ENCODE measurements around the gene GCSAM.

Gene GCSAM

GRCh38 chr3:112109322-112109721 lies 23.7 kb downstream of the GCSAM start:
- TF ChIP-seq CTCF (IDR thresholded peaks at IDR 0.05; ENCODE audit: low read depth, low read length, missing control alignments): no peak
- no peak overlapping the region for H3K4me3 ChIP-seq (ENCODE audit: low read depth, low read length)
- DNase-seq (ENCODE audit: low read depth): no peak

DNA sequence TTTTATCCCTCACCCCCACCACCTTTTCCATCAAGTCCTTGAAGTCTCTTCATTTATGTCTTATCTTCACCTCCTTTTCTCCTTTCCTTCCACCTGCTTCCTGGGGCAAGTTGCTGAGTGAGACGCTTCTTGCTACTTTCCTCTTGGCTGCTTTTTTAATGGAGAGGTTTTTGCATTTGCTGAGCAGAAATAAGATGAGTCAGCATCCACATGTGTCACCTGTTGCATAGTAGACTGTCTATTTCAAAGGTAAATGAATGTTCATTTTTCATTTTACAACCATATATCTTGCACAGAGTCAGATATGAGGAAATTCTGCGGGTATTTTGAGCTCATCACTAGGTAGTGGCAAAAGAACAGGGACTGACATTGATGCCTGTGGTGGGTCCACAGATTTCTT lies 28.3 kb downstream of the GCSAM start:
- no peak for TF ChIP-seq CTCF (IDR thresholded peaks at IDR 0.05; ENCODE audit: low read depth, low read length, missing control alignments)
- DNase-seq (ENCODE audit: low read depth): no peak
- H3K4me3 ChIP-seq (ENCODE audit: low read depth, low read length): no peak overlapping the region

- no peak overlapping the region for H3K4me3 ChIP-seq (ENCODE audit: low read depth, low read length)
- no peak for TF ChIP-seq CTCF (IDR thresholded peaks at IDR 0.05; ENCODE audit: low read depth, low read length, missing control alignments)
- no peak for DNase-seq (ENCODE audit: low read depth)
Measured at GRCh38 chr3:112101916-112102315, 31.1 kb downstream of the GCSAM start.

GRCh38 chr3:112097378-112097777 lies 35.7 kb downstream of the GCSAM start:
- TF ChIP-seq CTCF (IDR thresholded peaks at IDR 0.05; ENCODE audit: low read depth, low read length, missing control alignments): no peak
- DNase-seq (ENCODE audit: low read depth): no peak
- no peak overlapping the region for H3K4me3 ChIP-seq (ENCODE audit: low read depth, low read length)

- no peak for DNase-seq (ENCODE audit: low read depth)
- H3K4me3 ChIP-seq (ENCODE audit: low read depth, low read length): no peak overlapping the region
- no peak for TF ChIP-seq CTCF (IDR thresholded peaks at IDR 0.05; ENCODE audit: low read depth, low read length, missing control alignments)
Measured at GRCh38 chr3:112096176-112096575, 36.9 kb downstream of the GCSAM start.

GRCh38 chr3:112095731-112096130 lies 37.3 kb downstream of the GCSAM start:
- no peak overlapping the region for H3K4me3 ChIP-seq (ENCODE audit: low read depth, low read length)
- DNase-seq (ENCODE audit: low read depth): no peak
- no peak for TF ChIP-seq CTCF (IDR thresholded peaks at IDR 0.05; ENCODE audit: low read depth, low read length, missing control alignments)

DNA sequence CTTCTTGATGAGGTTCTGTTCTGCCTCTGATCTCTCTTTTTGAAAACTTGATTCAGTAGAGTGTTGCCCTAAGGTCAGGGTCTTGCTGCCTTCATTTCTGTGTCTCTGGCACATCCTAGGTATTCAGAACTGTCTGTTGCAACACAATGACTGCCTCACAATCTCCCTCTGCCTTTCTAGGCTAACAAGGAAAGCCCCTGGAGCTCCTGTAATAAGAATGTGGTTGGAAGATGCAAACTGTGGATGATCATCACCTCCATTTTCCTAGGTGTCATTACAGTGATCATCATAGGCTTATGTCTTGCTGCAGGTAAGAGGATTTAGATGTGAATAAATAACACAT lies 39.9 kb downstream of the GCSAM start:
- H3K4me3 ChIP-seq (ENCODE audit: low read depth, low read length): no peak overlapping the region
- DNase-seq (ENCODE audit: low read depth): no peak
- TF ChIP-seq CTCF (IDR thresholded peaks at IDR 0.05; ENCODE audit: low read depth, low read length, missing control alignments): no peak

Measured in GM12864 (cell line).